Endometrium (tissue), 2 donors: ENCODE data around the gene CREB3L1.

Source experiments
- FAIRE-seq: peaks from 2 replicates; lab custom pipeline; 2012; peaks lifted over from hg19 to GRCh38; lab: Jason Lieb, UNC
- donor health status: control.
- donor health status: control.

The CREB3L1 gene

GRCh38 chr11:46272816-46273427 lies 4.5 kb upstream of the CREB3L1 start:
- no peak for FAIRE-seq

- no peak for FAIRE-seq
Observed at GRCh38 chr11:46273511-46274205, 3.8 kb upstream of the CREB3L1 start.

- FAIRE-seq = no peak
Observed at GRCh38 chr11:46275964-46276641, 1.4 kb upstream of the CREB3L1 start.

- FAIRE-seq = no peak
Observed at GRCh38 chr11:46277313-46277621, 195 bp upstream of the CREB3L1 start.

- no peak for FAIRE-seq
Observed at GRCh38 chr11:46278387-46279125, 1.1 kb downstream of the CREB3L1 start.

GRCh38 chr11:46279126-46280099 lies 2.0 kb downstream of the CREB3L1 start:
- no peak for FAIRE-seq

GRCh38 chr11:46280706-46281105 lies 3.2 kb downstream of the CREB3L1 start:
- FAIRE-seq = no peak

- FAIRE-seq = peak; percentile 73
Observed at GRCh38 chr11:46281371-46281831, 3.9 kb downstream of the CREB3L1 start.

- no peak for FAIRE-seq
Observed at GRCh38 chr11:46285173-46285572, 7.7 kb downstream of the CREB3L1 start.

GRCh38 chr11:46285594-46286033 lies 8.2 kb downstream of the CREB3L1 start:
- FAIRE-seq = no peak

GRCh38 chr11:46286789-46287188 lies 9.3 kb downstream of the CREB3L1 start:
- no peak for FAIRE-seq

GRCh38 chr11:46288451-46288850 lies 11.0 kb downstream of the CREB3L1 start:
- FAIRE-seq = no peak

GRCh38 chr11:46290011-46290410 lies 12.5 kb downstream of the CREB3L1 start:
- no peak for FAIRE-seq

GRCh38 chr11:46290598-46291309 lies 13.3 kb downstream of the CREB3L1 start:
- no peak for FAIRE-seq

- no peak for FAIRE-seq
Observed at GRCh38 chr11:46291441-46292150, 14.1 kb downstream of the CREB3L1 start.

GRCh38 chr11:46293066-46293465 lies 15.6 kb downstream of the CREB3L1 start:
- no peak for FAIRE-seq

- FAIRE-seq = no peak
Observed at GRCh38 chr11:46293641-46294103, 16.2 kb downstream of the CREB3L1 start.

- no peak for FAIRE-seq
Observed at GRCh38 chr11:46294365-46295309, 17.2 kb downstream of the CREB3L1 start.
